Type B pancreatic cell (in vitro differentiated cells): Measurements from ENCODE around the gene NT5C2. TPM values are rescaled to one million over a fixed set of nuclear protein-coding genes. Genes with fewer than 3 reads are reported as not detected.

Source experiments
- DNase-seq: peaks from one replicate; pipeline ENCODE4 v3.0.0; 2021; ENCODE audit warnings: mixed read lengths; ENCODE audit not compliant: unreplicated experiment; ENCODE audit errors: extremely low spot score
- H3K27ac Mint-ChIP-seq: 2 replicates; pipeline ENCODE4 v1.8.0; 2021; ENCODE audit warnings: mild to moderate bottlenecking, mixed read lengths
- H3K27me3 Mint-ChIP-seq: 2 replicates; pipeline ENCODE4 v1.8.0; 2021; ENCODE audit warnings: mixed read lengths
- H3K36me3 Mint-ChIP-seq: 2 replicates; pipeline ENCODE4 v1.8.0; 2021; ENCODE audit warnings: mixed read lengths
- H3K4me1 Mint-ChIP-seq: one replicate; pipeline ENCODE4 v1.8.0; 2021; ENCODE audit warnings: mixed read lengths; ENCODE audit not compliant: unreplicated experiment
- H3K4me3 Mint-ChIP-seq: 2 replicates; pipeline ENCODE4 v1.8.0; 2021; ENCODE audit warnings: mild to moderate bottlenecking, mixed read lengths
- H3K9me3 Mint-ChIP-seq: 2 replicates; pipeline ENCODE4 v1.8.0; 2021; ENCODE audit warnings: mixed read lengths
- total RNA-seq: library from RNA; stranded (reverse); gene quantifications from 2 replicates; pipeline ENCODE4 v1.2.1, GENCODE V29; 2021; ENCODE audit warnings: low replicate concordance
- TF ChIP-seq, protein P1 (sequence below): fragments of 200-600 bp; sonication (generic); conservative IDR thresholded peaks from 2 replicates; pipeline ENCODE4 v1.5.0; 2021; ENCODE audit warnings: antibody characterized with exemption, mild to moderate bottlenecking

Gene NT5C2
- total RNA-seq, 1 donor from 2014 or later = 96.5 TPM

DNA sequence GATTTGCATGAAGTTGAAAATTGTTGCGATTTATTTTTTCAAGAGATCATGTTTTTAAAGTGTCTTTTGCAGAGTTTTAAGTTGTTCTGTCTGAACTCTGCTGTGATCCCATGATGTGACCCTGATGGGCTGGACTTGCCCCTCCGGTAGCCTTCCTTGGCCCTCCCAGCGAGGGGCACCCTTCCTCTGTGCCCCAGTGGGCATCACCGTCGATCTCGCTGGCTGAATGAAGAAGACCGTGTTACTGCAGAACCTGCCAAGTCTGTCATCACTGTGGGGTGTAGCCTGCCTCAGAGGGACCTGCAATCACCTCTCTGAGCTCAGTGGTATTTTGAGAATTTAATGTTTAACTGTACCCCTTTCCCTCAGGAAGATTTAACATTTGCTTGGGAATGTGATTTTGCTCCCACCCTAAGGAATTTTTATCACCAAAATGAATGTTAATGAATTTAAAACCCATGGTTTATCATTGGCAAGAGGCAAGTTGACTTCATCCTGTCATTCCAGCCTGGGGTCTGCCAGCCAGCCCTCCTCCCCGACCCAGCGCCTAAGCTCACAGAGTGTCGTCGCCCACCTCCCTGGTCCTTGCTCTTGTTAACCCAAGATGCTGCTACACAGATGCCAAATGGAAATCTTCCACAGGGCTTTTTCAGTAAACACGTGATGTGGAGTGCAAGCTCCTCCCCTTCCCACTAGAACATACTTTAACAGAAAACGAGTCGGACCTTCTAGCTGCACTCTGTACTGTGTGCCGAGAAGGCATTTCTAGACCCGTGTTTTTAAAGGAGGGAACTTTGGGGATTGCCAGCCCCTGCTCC is 115.4 kb downstream of the NT5C2 start:
- H3K36me3 Mint-ChIP-seq = peaks cover 11% of the 10 kb centered on the region
- H3K9me3 Mint-ChIP-seq = no peaks in the 10 kb centered on the region
- TF ChIP-seq, protein P1, sequence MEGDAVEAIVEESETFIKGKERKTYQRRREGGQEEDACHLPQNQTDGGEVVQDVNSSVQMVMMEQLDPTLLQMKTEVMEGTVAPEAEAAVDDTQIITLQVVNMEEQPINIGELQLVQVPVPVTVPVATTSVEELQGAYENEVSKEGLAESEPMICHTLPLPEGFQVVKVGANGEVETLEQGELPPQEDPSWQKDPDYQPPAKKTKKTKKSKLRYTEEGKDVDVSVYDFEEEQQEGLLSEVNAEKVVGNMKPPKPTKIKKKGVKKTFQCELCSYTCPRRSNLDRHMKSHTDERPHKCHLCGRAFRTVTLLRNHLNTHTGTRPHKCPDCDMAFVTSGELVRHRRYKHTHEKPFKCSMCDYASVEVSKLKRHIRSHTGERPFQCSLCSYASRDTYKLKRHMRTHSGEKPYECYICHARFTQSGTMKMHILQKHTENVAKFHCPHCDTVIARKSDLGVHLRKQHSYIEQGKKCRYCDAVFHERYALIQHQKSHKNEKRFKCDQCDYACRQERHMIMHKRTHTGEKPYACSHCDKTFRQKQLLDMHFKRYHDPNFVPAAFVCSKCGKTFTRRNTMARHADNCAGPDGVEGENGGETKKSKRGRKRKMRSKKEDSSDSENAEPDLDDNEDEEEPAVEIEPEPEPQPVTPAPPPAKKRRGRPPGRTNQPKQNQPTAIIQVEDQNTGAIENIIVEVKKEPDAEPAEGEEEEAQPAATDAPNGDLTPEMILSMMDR = no peak
- H3K27me3 Mint-ChIP-seq = no peaks in the 10 kb centered on the region
- no peak for DNase-seq
- H3K4me3 Mint-ChIP-seq = no peak overlapping the region
- no peaks in the 10 kb centered on the region for H3K4me1 Mint-ChIP-seq
- H3K27ac Mint-ChIP-seq = peak overlapping the region; percentile 57

DNA sequence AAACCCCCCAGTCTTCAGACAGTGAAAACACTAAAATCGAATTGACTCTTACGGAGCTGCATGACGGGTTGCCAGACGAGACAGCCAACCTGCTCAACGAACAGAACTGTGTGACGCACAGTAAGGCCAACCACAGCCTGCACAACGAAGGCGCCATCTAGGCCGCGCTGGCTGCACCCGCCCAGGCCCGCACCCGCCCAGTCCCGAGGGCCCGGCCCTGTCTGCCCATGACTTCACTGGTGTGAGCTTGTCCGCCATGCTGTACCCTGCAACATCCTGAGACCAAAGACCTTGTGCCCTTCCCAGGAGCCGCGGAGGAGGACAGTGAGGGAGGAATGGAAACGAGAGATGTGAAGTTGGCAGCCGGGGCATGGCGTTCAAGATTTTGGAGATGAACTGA is 116.1 kb downstream of the NT5C2 start:
- DNase-seq = no peak
- H3K4me1 Mint-ChIP-seq = no peaks in the 10 kb centered on the region
- H3K36me3 Mint-ChIP-seq = peaks cover 11% of the 10 kb centered on the region
- no peak overlapping the region for H3K4me3 Mint-ChIP-seq
- H3K9me3 Mint-ChIP-seq = no peaks in the 10 kb centered on the region
- TF ChIP-seq, protein P1 = no peak
- H3K27me3 Mint-ChIP-seq = no peaks in the 10 kb centered on the region
- no peak overlapping the region for H3K27ac Mint-ChIP-seq

DNA sequence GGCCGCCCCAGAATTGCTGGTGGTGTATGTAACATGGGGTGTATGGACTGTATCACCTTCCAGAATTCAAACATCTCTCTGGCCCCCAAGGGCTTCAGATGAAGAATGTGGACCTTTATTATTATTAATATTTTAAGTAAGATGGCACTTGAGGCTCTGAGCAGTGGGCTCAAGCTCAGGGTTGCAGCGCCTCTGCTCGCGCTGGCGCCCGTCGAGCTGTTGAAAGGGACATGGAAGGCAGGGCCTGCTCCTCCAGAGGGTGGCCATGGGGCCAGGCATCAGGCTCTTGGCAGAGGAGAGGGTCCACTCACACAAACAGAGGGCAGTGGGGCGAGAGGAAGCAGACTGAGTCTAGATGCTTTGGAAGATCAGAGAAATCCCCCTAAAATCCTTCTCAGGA is 120.2 kb downstream of the NT5C2 start:
- peaks cover 11% of the 10 kb centered on the region for H3K36me3 Mint-ChIP-seq
- no peak overlapping the region for H3K27ac Mint-ChIP-seq
- TF ChIP-seq, protein P1 = no peak
- no peaks in the 10 kb centered on the region for H3K9me3 Mint-ChIP-seq
- no peaks in the 10 kb centered on the region for H3K27me3 Mint-ChIP-seq
- DNase-seq = no peak
- H3K4me1 Mint-ChIP-seq = no peaks in the 10 kb centered on the region
- no peak overlapping the region for H3K4me3 Mint-ChIP-seq

DNA sequence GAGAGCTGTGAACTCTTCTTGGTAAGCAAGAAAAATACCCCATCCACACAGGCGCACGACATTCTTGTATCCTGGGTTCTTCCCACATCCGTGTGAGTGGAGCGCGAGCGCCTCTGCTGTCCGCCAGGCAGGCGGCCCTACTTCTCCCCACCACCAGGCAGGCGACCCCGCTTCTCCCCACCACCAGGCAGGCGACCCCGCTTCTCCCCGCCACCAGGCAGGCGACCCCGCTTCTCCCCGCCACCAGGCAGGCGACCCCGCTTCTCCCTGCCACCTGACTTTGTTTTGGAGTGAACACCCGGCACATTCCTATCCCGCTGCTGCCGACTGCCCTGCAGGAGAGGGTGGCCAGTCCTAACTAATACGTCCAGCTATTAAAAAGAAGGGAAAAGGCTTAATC is 120.8 kb downstream of the NT5C2 start:
- H3K4me3 Mint-ChIP-seq = no peak overlapping the region
- peaks cover 6% of the 10 kb centered on the region for H3K36me3 Mint-ChIP-seq
- H3K27ac Mint-ChIP-seq = no peak overlapping the region
- DNase-seq = no peak
- TF ChIP-seq, protein P1 = no peak
- no peaks in the 10 kb centered on the region for H3K9me3 Mint-ChIP-seq
- no peaks in the 10 kb centered on the region for H3K4me1 Mint-ChIP-seq
- H3K27me3 Mint-ChIP-seq = no peaks in the 10 kb centered on the region

DNA sequence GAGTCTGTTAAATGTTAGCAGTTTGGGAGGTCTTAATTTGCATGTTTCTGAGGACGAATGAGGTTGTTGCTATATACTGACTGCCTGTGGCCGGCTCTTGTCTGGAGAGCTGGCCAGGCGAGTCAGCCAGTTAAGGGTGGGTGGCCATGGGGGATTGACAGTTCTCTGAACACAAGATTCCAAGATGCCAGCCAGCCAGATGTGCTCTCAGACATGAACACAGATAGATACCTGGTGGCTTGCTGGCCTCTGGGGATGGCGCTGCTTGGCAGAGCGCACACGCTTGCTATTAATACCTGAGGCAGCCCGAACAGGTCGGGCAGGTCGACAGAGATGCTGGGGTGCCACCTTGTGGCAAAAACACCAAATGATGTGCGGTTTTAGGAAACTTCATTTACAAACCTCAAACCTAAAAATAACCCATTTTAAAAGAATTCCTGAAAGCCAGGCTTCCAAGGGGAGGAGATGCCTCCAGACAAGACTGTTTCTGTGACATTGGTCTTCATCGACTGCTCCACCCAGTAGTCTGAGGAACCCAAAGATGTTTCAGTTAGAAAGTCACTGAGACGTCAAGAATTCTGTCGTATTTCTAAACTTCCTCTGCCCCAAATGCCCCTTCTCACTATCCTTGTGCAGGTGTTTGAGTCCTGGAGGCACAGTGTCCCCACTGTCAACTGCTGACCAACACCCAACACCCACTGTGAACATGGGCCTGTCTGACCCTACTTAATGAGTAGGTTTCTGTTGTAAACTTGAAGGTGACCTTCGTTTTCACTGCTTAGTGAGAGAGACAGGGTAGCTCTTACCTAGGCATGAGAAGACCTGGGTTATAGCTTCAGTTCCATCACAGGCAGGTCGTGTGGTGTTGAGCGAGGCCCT is 123.4 kb downstream of the NT5C2 start:
- DNase-seq = no peak
- H3K4me1 Mint-ChIP-seq = no peaks in the 10 kb centered on the region
- no peak overlapping the region for H3K4me3 Mint-ChIP-seq
- no peaks in the 10 kb centered on the region for H3K36me3 Mint-ChIP-seq
- TF ChIP-seq, protein P1 = peak; percentile 84
- no peak overlapping the region for H3K27ac Mint-ChIP-seq
- H3K27me3 Mint-ChIP-seq = no peaks in the 10 kb centered on the region
- no peaks in the 10 kb centered on the region for H3K9me3 Mint-ChIP-seq
